NCI-H1694 (cell line): ENCODE results near the gene RGL4.

ENCODE experiments used
- DNase-seq: peaks from one replicate; lab custom pipeline; 2025; lab: John Stamatoyannopoulos, UW

RGL4 gene

DNA sequence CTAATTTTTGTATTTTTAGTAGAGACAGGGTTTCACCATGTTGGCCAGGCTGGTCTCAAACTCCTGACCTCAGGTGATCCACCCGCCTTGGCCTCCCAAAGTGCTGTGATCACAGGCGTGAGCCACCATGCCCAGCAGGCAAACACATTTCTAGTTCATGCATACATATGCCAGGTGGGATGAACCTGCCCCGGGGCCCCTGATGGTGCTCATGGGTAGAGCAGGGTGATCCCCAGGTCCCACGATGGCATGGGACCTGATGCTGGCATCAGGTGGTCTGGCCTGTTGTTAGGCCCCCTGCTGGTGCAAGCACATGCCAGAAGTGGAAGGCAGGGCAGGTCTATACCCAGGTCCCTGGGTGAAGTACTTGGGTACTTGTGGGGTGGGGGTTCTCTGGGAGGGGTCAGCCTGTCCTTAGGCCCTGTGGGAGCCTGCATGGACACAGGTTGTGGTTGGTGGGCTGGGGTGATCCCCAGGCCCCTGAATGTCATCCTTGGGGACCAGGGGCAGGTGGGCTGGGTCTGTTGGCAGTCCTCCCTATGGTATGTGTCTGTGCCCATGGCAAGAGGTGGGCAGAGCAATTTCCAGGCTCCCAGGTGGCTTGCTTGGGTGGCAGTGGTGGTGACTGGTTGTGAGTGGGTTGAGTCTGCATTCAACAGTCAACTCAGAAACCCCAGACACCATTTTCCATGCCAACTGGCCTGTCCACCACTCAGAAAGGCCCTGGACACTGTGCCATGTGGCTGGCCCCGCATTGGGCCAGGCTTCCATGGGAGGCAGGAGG is 9.6 kb upstream of the RGL4 start:
- DNase-seq = no peak

DNA sequence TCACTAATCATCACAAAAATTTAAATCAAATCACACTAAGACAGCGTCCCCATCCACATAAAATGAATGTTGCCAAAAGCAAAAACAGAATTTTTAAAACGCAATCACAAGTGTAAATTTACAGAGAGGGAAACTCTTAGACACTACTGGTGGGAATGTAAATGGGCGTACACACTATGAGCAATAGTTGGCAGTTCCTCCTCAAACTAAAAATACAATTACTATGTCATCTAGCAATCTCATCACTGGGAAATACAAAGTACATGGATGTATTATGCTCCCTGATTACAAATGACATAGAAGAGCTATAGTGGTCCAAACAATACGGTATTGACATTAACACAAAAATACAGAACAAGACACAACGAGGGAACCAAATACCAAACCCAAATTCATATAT is 8.7 kb upstream of the RGL4 start:
- DNase-seq = no peak

DNA sequence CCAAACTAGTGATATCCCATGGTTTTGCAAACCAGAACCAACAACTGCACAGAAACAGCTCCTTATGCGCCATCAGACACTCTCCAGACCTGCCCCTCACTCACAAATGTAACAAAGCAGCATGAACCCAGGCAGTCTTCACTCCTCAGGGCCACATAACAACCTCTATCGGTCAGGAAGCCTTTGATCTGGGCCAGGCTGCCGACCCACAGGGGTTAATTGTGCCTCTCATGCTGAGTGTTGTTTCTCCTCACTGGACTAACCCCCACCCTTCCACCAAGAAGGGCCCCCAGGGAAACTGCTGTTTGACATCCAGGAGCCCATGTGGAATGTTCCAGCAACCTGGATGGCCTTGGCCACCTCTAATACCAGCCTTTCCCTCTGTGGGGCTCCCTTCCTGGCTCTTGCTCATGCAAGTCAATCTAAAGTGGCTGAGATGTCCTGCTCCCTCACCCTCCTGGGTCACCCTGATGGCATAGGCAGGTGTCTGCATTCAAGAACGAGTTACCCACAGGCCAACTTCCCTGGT is 7.9 kb upstream of the RGL4 start:
- no peak for DNase-seq

DNA sequence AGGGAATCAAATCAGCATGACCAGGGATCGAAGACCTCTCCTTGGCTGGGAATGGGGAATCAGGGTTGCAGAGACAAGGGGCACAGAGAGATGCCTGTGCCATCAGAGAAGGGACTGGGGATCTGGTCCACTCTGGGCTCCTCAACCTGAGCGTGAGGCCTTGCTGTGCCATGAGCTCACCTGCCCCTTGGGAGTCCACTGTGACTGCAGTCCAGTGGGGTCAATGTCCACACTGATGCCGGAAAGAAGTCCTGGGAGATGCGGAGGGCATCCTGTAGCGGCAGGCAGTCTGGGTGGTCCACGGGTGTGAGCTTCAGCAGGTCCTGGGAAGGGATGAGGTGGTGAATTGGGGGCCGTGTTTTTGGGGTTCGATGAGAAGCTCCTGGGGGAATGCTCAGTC is 7.3 kb upstream of the RGL4 start:
- no peak for DNase-seq

DNA sequence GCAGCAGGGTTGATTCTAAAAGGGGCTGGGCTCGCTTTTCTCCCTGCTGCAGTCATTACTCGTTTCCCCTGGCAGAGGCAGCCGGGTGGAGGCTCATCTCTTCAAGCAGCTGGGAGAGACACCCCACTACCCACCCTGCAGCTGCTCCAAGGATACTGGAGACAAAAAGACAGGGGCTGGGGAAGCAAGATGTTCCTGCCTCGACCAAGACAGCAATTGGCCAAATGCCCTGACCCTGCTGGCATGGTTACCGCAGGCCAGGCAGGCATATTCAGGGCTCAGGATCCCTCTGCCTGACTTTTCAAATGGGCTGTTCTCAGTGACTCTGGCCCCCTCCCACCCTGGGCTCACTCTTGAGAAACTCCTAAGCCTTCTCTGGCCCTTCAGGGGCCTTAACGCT is 6.8 kb upstream of the RGL4 start:
- no peak for DNase-seq

DNA sequence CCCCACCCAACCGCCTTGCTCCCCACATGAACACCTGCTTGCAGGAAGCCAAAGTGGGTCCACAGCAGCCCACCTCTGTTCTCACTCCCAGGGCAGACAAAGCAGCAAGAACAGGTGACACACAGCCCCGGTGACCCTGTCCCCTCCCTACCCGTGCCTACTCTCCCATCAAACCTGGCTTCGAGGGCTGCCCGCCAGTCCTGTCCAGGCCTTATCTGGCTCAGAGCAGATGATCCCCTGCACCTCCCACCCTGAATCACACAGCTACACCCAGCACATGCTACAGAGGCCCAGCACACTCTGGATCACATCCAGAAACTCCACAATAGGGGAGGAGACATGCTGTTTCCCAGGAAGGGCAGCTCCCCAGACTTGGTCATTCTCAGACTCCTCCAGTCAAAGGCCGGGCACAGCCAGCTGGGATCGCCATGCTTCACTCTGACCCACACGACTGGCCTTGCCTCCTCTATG is 6.2 kb upstream of the RGL4 start:
- no peak for DNase-seq

DNA sequence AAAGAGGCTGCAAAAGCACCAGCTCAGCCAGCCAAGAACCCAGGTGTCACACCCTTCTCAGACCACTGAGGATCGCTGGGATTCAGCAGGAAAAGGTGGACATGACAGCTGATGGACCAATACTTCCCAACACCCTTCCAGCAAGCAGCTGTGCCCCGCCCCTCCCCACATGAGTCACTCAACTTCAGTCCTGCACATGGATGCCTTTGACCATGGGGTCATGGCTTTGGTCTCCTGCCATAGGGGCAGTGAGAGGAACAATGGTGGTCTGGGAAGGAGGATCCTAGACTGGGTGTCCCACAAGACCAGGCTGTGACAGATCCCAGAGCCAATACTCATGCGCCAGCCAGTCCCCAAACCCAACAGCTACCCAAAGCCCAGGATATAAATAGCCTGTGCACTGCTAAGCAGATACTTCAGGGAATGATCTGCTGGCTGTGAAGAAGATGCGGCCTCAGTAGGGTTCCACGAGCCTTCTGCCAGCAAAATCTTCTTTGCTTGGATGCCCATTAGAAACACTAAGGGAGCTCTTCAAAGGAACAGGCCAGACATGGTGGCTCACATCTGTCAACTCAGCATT is 5.5 kb upstream of the RGL4 start:
- DNase-seq = no peak

DNA sequence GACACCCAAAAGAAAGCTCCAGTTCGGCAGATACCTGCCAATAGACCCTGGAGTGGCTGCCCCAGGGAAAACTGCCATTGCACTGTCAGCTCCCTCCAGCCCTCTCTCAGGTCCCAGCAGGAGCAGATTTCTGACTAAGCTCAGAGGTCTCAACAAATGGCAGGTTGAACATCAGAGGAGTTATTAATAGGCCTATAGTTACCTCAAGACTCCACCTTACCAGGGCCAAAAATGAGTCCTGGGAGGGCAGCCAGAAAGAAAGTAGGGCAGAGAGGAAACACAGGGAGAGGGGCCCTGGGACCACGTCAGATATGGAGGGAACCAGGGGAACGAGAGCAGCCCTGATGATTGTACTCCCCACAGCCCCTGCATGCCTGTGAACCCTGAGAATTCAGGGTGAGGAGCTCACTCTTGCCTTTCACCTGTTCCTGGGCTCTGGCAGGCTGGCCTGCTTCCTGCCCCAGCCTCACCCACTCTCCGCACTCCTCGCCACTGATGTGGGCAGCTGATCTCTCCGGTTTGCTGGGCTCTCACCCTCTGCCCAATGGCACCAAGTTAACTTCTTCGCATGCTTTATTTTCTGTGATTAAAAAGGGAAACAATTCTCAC is 4.3 kb upstream of the RGL4 start:
- no peak for DNase-seq

DNA sequence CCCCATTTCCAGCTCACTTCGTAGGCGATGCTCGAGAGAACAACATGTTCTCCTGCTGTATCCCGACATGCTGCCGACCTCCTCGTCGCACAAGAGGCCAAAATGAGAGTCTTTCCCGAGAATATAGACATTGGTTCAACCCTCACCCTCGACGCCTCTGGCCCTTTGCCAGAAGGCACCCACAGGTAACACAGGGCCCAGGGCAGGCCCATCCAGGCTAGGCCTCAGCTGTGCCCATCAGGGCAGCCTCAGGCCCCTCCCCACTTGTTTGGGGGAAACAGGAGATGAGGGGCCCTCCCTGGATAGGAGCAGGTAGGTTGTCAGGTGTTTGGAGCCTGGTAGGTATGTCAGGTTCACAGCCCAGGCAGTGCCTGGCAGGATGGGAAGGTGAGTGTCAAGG is 2.7 kb upstream of the RGL4 start:
- no peak for DNase-seq

DNA sequence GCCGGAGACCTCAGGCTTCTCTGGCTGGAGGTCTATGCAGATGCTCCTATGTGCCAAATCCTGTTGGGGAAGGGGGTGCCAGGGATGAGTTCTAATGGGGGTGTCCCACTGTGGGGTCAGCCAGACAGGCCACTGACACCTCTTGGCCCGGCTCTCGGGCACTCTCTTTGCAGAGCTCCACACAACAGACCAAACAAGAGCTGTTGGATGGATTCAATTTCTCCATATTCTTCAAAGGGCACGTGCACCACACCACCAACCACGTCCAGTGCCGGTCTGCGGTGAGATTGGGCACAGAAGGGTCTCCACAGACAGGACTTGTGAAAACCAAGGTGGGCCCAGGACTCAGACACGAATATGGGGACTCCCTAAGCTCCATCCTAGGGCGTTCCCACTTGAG is 2.2 kb upstream of the RGL4 start:
- no peak for DNase-seq

DNA sequence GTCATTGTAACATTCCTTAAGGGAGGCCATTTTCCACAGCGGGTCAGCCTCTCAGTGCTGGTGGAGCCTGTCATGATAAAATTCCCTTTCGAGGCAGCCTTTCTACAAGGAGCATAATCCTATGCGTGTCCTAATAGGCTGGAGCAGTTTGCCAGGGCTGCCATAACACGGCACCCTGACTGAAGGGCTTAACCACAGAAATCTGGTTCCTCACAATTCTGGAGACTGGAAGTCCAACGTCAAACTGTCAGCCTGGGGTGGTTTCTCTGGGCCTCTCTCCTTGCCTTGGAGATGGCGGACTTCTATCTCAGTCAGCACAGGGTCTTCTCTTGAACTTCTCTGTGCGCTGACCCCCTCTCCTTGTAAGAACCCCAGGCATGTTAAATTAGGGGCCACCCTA is 1.4 kb upstream of the RGL4 start:
- no peak for DNase-seq

DNA sequence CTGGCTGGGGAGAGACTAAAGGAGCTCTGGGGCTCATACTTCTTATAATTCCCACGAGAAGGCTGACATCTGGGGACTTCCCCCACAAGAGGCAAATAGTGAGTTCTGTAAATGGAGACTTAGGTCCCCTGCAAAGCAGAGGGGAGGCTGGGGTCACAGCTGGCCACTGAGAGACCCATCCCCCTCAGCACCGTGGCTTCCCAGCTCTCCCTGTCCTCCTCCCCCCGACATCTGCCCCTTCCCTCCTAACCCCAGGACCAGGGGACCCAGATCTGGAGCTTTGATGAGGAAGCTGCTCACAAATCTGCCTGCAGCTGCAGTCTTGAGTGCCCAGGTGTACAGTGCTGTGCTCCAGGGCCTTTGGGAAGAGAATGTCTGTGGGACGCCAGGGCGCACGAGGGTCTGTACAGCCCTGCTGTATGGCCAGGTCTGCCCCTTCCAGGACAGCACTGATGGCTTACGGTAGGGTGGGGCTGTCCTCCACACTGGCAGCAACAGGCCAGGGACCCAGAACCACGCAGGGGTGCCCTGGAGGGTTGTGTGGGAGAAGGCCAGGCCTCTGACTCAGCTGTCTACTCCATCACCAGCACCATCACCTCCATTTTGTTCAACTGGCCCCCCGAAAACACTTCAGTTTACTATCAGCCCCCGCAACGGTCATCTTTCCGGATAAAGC is 1.1 kb downstream of the RGL4 start:
- DNase-seq = no peak

DNA sequence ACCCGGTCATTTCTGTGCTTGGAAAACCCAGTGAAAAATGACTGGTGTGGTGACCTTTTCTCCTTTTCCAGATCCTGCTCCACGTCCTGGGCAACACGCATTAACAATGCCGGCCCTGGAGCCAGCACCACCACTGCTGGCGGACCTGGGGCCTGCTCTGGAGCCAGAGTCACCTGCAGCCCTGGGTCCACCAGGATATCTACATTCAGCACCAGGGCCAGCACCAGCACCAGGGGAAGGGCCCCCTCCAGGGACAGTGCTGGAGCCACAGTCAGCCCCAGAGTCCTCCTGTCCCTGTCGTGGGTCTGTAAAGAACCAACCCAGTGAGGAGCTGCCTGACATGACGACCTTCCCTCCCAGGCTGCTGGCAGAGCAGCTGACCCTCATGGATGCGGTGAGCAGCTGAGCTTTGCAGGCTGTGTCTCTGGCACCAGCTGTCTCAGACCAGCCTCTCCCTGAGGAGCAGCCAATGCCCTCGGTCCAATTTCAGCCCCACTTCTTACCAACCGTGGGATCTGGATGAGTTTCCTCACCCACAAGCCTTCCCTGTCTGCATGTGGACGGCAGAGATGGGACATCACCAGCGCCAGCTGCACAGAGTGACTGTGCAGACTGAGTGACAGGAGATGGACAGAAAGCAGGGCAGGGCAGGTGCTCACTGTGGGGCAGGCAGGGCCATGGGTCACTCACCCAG is 1.9 kb downstream of the RGL4 start:
- DNase-seq = no peak

DNA sequence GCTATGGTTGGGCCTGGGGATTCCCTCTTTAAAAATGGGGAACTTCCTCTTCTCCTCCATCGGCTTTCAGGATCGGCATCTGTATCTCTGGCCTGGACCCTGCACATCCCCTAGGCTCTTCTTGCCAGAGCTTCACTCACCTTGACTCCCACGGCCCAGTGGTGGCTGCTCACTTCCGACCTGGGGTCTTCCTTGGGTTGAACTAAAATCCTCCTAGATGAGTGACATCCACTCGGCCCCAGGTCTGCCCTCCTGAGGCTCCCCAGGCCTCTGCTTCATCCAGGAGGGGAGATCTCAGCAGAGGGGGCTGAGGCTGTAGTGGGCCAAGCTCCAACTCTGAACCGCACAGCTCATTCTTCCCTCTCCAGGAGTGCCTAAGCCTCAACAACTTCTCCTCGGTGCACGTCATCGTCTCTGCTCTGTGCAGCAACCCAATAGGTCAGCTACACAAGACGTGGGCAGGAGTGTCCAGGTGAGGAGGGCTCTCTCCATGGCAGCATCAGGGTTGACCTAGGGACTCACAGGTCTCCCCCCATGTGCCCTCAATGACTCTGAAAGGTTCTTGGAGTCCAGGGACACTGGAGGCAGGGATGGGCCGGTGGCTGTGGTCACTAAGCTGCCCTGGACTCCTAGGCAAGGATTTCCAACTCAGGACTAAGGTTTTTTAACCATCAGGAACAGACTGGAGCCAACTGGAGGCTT is 3.3 kb downstream of the RGL4 start:
- no peak for DNase-seq

DNA sequence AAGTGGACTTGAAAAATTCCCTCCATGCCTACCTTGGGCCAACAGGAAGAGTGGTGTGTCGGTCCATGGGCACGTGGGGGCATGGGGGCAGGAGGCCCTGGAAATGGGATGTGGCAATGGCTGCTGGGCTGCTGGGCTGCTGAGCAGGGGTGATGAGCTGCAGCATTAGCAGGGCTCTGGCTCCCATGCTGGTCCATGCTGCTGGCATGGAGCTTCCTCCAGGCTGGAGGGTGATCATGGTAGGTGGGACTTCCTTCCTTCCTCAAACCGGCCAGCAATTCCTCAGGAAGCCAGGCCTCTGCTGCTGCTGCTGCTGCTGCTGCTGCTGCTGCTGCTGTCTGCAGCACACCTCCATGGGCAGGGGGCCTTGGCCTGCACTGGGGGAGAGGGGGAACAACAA is 4.3 kb downstream of the RGL4 start:
- no peak for DNase-seq

DNA sequence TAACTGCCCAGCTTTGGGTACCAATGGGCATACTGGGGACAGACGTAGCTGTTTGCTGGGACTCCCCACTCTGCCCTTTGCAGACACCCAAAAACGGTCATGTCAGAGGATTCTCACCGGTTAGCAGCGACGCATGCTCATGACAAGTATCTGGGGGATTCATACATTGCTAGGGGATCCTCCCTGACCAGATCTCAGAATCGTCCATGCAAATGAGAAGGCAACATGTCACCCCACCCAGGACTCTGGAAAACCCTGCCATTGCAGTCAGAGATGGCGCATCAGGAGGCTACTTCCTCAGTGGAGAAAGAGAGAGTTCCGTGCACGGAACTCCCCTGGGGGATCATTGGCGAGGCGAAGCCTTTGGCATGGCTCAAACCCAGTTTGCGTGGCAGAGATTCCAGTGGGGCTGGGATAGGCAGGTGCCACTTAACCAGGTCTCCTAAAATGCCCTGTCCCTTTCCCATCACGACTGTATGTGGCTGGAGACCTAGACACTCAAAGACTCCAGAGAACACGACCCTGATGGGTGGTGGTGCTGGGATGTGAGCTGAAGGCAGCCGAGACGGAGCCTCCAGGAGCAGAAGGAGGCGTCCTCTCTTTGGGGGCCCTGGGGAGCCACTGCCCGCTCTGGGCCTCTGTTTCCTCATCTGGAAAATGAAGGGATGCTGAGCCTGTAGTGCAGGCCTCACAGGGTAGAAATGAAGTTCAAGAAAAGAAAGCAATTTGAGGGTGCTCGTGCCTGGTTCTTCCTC is 4.9 kb downstream of the RGL4 start:
- DNase-seq = no peak

DNA sequence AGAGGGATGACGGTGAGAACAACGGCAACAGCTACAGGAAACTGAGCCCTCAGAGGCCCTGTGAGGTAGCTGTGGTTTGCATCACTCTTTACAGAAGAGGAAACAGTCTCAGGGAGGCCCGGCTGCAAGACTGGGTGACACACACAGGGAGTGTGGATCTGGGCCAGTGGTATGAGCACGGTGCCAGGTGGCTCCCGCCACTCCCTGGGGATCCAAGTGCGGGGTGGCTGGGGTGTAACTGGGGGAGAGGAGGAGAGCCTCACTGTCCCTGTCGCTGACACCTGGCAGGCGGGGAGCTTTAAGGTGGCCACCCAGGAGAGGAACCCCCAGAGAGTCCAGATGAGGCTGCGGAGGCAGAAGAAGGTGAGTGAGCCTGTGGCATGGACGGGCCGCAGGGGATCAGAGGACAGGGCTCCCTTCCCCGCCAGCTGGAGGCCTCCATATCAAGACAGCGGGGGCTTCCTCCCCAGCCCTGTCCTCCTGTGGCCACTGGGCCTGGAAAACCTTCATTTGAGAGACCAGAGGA is 5.6 kb downstream of the RGL4 start:
- DNase-seq = no peak

DNA sequence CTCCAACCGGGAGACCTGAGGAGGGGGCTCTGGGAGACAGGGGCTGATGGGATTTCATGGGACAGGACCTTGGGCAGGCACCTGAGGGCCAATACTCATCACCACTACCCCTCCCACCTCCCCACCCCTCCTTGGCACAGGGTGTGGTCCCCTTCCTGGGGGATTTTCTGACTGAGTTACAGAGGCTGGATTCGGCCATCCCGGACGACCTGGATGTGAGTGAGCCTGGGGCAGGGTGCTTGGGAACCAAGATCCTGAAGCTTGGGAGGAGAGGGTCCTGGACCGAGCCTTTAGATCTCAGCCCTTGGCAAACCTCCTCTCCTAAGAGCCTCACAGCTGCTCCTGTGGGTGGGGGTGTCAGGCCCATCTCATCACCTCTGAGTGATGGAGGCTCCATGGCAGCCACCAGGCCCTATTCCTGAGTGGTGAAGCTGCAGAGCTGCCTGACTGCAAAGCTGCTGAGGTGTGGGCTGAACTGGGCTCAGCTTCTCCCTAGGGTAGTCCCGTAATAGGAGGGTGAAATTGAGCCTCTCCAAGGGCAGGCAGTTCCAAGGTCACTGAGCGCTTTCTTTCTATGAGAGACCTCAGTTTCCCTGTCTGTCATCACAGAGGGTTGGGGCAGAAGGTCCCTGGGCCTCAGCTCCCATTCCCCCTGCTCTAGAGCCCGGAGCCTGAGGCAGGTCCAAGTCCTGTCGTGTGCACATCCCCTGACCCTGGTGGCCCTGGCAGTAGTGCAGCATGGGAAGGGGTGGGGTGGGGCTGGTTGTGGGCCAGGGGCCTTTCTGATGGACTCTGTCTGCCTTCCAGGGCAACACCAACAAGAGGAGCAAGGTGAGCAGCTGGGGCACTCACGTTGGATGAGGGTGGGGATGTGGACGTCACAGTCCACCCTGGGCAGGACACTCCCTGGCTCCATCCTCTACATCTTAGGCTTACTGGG is 6.5 kb downstream of the RGL4 start:
- DNase-seq = no peak

DNA sequence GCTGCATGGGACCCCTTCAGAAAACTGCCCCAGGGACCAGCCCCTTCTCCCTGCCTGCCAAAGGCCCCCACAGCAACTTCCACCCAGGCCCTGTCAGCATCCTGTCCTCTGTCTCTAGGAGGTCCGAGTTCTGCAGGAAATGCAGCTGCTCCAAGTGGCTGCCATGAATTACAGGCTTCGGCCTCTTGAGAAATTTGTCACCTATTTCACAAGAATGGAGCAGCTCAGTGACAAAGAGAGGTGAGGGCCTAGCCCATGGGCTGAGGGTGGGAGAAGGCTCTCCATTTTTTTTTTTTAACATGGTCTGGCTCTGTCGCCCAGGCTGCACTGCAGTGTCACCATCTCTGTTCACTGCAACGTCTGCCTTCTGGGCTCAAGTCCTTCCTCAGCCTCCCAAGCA is 7.3 kb downstream of the RGL4 start:
- no peak for DNase-seq
